Spinal cord (tissue), 10 donors: ENCODE data around the gene INS. TPM values are rescaled to one million over a fixed set of nuclear protein-coding genes. Genes with fewer than 3 reads are reported as not detected.
"Not testable (repeated sequence)": the region's sequence is repeated elsewhere in the genome, so short reads cannot be mapped to it uniquely, and the experiment has no call there.

Experiments used
- DNase-seq, 6 donors: peaks; one replicate each; pipeline versions ENCODE4 v3.0.0 to v3.0.0-alpha.2; 2013 to 2015; ENCODE audit warnings: low spot score in 6 of 6, low read depth in 4 of 6
- H3K27ac ChIP-seq: one replicate; pipeline ENCODE4 v1.5.1; 2013; ENCODE audit warnings: low read depth, low read length, control low read depth
- H3K27me3 ChIP-seq: one replicate; pipeline ENCODE4 v1.6.1; 2013; ENCODE audit warnings: low read length; ENCODE audit not compliant: control insufficient read depth, insufficient read depth
- H3K36me3 ChIP-seq: one replicate; pipeline ENCODE4 v1.6.1; 2013; ENCODE audit warnings: low read length; ENCODE audit not compliant: control insufficient read depth, insufficient read depth
- H3K4me1 ChIP-seq: one replicate; pipeline ENCODE4 v1.6.1; 2013; ENCODE audit warnings: low read length; ENCODE audit not compliant: control insufficient read depth, insufficient read depth
- H3K4me3 ChIP-seq: one replicate; pipeline ENCODE4 v1.5.1; 2013; ENCODE audit warnings: low read depth, low read length, control low read depth
- H3K9me3 ChIP-seq: one replicate; pipeline ENCODE4 v1.6.1; 2013; ENCODE audit warnings: low read length; ENCODE audit not compliant: control insufficient read depth, insufficient read depth
- WGBS: methylation state at CpG from one replicate; pipeline ENCODE4 v1.1.5; 2013; ENCODE audit warnings: missing lambda C conversion rate; ENCODE audit not compliant: insufficient coverage; 5-methylcytosine and 5-hydroxymethylcytosine counted together
- polyA plus RNA-seq, 2 donors: library from polyadenylated mRNA; unstranded; fragments of 120-200 nt; gene quantifications; one replicate each; pipeline ENCODE4 v1.2.1, GENCODE V29; 2013; ENCODE audit not compliant: insufficient read length in 2 of 2
- total RNA-seq, 2 donors: library from RNA; depleted of rRNA in 1 of 2; stranded (reverse); fragments of 120-200 nt in 1 of 2; fragments of >200 nt in 1 of 2; gene quantifications; one replicate each; pipeline versions ENCODE4 v1.2.3 to v1.2.4, GENCODE V29; 2013 to 2014
- donor health status: healthy.

INS gene
- total and polyA plus RNA-seq, 4 donors, result not detected

- Histone ChIP-seq H3K4me1 (peaks cover 14% of the 10 kb centered on the region), H3K27ac (no peak overlapping the region), H3K27me3 (peaks cover 2% of the 10 kb centered on the region), H3K9me3 (no peaks in the 10 kb centered on the region), H3K36me3 (no peaks in the 10 kb centered on the region), H3K4me3 (no peak overlapping the region)
- WGBS, result 83% methylated on average over 10 of the region's 20 CpGs
- DNase-seq, result no peak
Observed at GRCh38 chr11:2182692-2183474, 21.9 kb upstream of the INS start.

- Histone ChIP-seq H3K36me3 (no peaks in the 10 kb centered on the region), H3K4me1 (peaks cover 14% of the 10 kb centered on the region), H3K27me3 (peaks cover 2% of the 10 kb centered on the region), H3K27ac (no peak overlapping the region), H3K9me3 (no peaks in the 10 kb centered on the region), H3K4me3 (no peak overlapping the region)
- 86% methylated on average over 18 of the region's 18 CpGs for WGBS
- no peak for DNase-seq
Observed at GRCh38 chr11:2182075-2182474, 21.1 kb upstream of the INS start.

DNA sequence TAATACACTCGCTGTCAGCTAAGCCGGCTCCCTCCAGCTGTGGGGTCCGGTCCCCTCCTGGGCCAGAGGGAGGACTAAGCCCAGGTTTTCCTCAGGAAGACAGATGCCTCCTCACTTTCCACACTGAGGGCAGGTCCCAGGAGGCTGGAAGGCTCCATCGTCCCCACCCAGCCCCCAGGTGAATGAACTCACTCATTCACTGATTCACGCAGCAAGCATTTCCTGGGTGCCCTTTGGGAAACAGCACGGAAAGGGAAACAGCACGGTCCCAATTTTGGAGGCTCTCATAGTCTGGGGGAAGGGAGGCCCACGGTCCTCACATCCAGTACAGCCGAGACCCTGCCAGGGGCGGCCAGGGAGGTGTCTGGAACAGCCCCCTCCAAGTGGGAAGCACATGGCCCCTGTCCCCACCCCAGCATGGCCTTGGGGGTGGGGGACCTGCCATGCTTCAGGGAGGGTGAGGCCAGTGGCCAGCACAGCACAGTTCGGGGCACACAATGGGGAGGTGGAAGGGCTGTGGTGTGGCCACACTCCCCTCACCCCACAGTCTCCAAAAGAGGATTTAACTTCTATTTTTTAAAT lies 19.9 kb upstream of the INS start:
- WGBS, result 85% methylated on average over 6 of the region's 11 CpGs
- no peak overlapping the region for H3K4me3 ChIP-seq
- H3K4me1 ChIP-seq, result peaks cover 13% of the 10 kb centered on the region
- no peak overlapping the region for H3K27ac ChIP-seq
- peaks cover 2% of the 10 kb centered on the region for H3K27me3 ChIP-seq
- H3K36me3 ChIP-seq, result no peaks in the 10 kb centered on the region
- no peak for DNase-seq
- H3K9me3 ChIP-seq, result no peaks in the 10 kb centered on the region

- no peak for DNase-seq
- no peaks in the 10 kb centered on the region for H3K36me3 ChIP-seq
- WGBS, result 71% methylated on average over 11 of the region's 15 CpGs
Observed at GRCh38 chr11:2180347-2180746, 19.3 kb upstream of the INS start.

DNA sequence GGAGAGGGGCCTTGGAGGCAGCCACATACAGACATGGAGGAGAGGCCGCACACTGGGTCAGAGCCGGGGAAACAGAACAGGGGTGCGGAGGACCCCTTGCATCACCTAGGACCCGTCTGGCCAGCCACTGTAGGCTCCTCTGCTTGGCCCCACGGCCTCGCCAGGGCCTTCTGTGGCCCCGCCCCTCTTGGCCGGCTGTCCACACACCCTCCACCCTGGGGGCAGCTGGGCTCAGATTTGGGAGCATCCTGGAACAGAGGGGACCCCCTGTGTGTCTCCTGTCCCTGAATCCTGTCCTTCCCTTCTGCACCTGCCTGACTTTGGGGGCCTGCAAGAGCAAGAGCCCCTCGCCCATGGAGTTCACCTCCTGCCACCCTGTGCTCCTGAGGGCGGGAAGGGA lies 18.5 kb upstream of the INS start:
- H3K27ac ChIP-seq, result no peak overlapping the region
- H3K4me3 ChIP-seq, result no peak overlapping the region
- no peaks in the 10 kb centered on the region for H3K9me3 ChIP-seq
- no peak for DNase-seq
- H3K36me3 ChIP-seq, result no peaks in the 10 kb centered on the region
- peaks cover 15% of the 10 kb centered on the region for H3K4me1 ChIP-seq
- WGBS, result 77% methylated on average over 10 of the region's 10 CpGs
- no peaks in the 10 kb centered on the region for H3K27me3 ChIP-seq

More at GRCh38 chr11:2180347-2180746, 19.3 kb upstream of the INS start:
- no peaks in the 10 kb centered on the region for H3K27me3 ChIP-seq
- peaks cover 14% of the 10 kb centered on the region for H3K4me1 ChIP-seq
- H3K27ac ChIP-seq, result no peak overlapping the region
- H3K9me3 ChIP-seq, result no peaks in the 10 kb centered on the region
- no peak overlapping the region for H3K4me3 ChIP-seq

DNA sequence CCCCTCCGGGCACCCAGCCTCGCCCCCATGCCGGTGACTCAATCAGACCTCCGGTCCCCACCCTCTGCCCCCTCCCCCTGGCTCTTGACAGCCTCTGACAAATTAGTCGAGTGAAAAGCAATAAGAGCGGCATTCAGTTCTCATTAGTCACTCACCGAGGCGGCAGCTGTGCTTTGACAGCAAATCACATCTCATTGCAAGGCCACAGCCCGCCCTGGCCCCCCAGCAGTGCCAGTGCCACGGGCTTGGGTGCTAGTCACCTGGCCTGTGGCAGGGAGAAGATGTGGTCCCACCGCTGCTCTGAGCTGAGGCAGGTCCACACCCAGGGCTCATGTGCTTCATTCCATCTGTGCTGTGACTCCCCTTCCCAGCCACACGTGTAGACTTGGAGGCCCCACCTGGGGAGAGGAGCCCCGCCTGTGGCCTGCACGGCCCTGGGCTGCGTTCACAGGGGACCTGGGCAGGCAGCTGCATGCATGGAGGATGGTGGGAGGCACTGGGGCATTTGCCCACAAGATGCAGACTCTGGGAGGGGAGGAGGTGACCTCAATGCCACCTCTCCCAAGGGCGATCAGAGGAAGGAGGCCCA lies 18.0 kb upstream of the INS start:
- no peaks in the 10 kb centered on the region for H3K36me3 ChIP-seq
- H3K4me1 ChIP-seq, result peaks cover 15% of the 10 kb centered on the region
- no peaks in the 10 kb centered on the region for H3K27me3 ChIP-seq
- no peak overlapping the region for H3K27ac ChIP-seq
- peak in 1 of 6 donors; percentile 67 for DNase-seq
- 38% methylated on average over 14 of the region's 16 CpGs for WGBS
- no peak overlapping the region for H3K4me3 ChIP-seq
- H3K9me3 ChIP-seq, result no peaks in the 10 kb centered on the region

DNA sequence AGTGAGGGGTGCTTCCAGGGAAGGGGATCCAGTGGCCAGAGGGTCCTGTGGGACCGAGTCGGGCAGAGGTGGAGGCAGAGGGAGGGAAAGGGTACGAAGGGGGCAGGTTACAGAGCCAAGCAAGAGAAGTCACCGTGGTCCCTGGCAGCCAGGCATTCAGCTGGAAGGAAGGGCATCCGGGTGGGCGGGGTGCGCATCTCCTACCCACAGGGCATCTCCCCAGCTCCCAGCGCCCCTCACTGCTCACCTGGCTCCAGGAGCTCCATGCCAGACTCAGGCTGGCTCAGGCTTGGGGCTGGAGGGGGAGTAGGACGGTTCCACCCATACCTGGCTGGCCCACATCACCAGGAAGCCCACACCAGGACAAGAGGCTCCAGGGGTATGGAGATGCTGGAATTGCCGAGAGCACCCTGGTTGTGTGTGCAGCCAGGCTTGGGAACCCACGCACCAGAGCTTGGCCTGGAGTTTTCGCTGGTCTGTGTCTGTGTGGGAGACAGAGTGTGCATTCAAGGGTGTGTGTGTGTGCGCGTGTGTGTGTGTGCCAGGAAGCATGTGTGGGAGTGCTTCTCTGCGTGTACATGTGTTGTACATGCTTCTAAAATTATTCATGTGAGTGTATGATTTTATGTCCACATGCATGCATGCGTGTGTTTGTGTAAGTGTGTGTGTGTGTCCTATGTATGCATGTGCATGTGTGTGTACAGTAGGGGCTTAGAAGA lies 17.2 kb upstream of the INS start:
- not testable (repeated sequence) for H3K36me3 ChIP-seq, H3K27me3 ChIP-seq, H3K4me3 ChIP-seq, H3K9me3 ChIP-seq, DNase-seq, H3K27ac ChIP-seq
- WGBS, result 78% methylated on average over 9 of the region's 16 CpGs
- H3K4me1 ChIP-seq, result peaks cover 15% of the 10 kb centered on the region

DNA sequence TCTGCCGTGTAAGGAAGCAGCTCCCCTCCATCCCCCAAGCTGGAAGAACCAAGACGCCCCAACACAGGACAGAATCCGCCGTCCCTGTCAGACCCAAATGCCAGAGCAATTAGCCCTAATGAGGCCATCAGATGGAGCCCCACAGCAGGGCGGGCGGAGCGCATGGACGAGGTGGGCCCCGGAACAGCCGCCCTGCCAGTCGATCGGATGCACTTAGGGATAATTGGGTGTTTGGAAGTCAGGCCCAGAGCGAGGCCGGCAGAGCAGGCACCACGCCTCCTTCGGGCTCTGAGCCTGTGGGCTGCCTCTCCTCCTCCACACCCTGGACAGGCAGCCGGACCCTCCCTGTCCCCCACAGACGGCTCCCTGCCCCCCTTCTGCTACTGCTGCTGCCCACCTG lies 16.1 kb upstream of the INS start:
- no peaks in the 10 kb centered on the region for H3K36me3 ChIP-seq
- WGBS, result 52% methylated on average over 18 of the region's 18 CpGs
- no peaks in the 10 kb centered on the region for H3K27me3 ChIP-seq
- peaks cover 17% of the 10 kb centered on the region for H3K4me1 ChIP-seq
- DNase-seq, result no peak
- no peak overlapping the region for H3K27ac ChIP-seq
- no peaks in the 10 kb centered on the region for H3K9me3 ChIP-seq
- H3K4me3 ChIP-seq, result no peak overlapping the region

DNA sequence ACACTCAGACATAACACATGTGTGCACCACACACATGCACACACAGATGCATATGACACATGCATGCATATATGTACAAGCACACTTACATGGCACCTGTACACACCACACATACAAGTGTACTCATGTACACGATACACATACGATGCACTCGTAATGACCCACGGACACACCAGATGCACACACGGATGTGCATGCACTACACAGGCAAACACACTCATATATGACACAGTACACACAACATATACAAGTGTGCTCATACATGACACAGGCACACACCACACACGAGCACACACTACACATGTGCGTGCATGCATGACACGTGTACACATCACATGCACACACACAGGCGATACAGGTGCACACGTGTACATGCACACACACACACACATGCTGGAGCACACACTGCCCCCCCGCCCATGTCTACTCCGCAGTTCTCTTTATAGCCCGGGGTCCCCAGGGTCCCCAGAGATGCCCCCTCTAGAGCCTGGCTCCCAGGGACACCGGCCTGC lies 15.4 kb upstream of the INS start:
- H3K27me3 ChIP-seq, result no peaks in the 10 kb centered on the region
- WGBS, result 91% methylated on average over 11 of the region's 14 CpGs

More for the DNA sequence above, 15.4 kb upstream of the INS start:
- peaks cover 20% of the 10 kb centered on the region for H3K4me1 ChIP-seq
- H3K27ac ChIP-seq, result no peak overlapping the region
- DNase-seq, result no peak
- H3K36me3 ChIP-seq, result no peaks in the 10 kb centered on the region
- H3K4me3 ChIP-seq, result no peak overlapping the region
- no peaks in the 10 kb centered on the region for H3K9me3 ChIP-seq
